Activated naive CD4-positive, alpha-beta T cell treated with anti-CD3 and anti-CD28 coated beads, Interleukin-2, amount 50 U/mL, for 72 hours (primary cell): Measurements from ENCODE around the gene RCCD1. TPM values are rescaled to one million over a fixed set of nuclear protein-coding genes. Genes with fewer than 3 reads are reported as not detected.

Experiments
- total RNA-seq, 2 donors: library from RNA; stranded (reverse); gene quantifications; one replicate each; pipeline ENCODE4 v1.2.3, GENCODE V29; 2022

The RCCD1 gene
- total RNA-seq, 2 donors from 2014 or later, result 37.7 to 58.7 TPM

Other genes starting within 250 kb of the RCCD1 start
- 10 to 100 TPM; 71.9 to 79.6 TPM for gene BLM, start 237.5 kb upstream of the RCCD1 start, total RNA-seq
- gene FURIN, start 86.3 kb upstream of the RCCD1 start, total RNA-seq, result 100 to 1,000 TPM; 381 to 721 TPM
- gene FES, start 70.4 kb upstream of the RCCD1 start, total RNA-seq, result 10 to 100 TPM; 83.9 to 91.4 TPM
- gene MAN2A2, start 51.6 kb upstream of the RCCD1 start, total RNA-seq, result 100 to 1,000 TPM in 1 of 2 donors, 10 to 100 TPM in 1; 99.8 to 225 TPM
- 10 to 100 TPM; 18.9 to 32.4 TPM for gene HDDC3, start 22.3 kb upstream of the RCCD1 start, total RNA-seq
- 100 to 1,000 TPM in 1 of 2 donors, 10 to 100 TPM in 1; 75.5 to 112 TPM for gene UNC45A, start 19.6 kb upstream of the RCCD1 start, total RNA-seq
- 100 to 1,000 TPM; 115 to 233 TPM for gene PRC1, start 39.7 kb downstream of the RCCD1 start, total RNA-seq
- gene VPS33B, start 67.7 kb downstream of the RCCD1 start, total RNA-seq, result 10 to 100 TPM; 22.2 to 34.4 TPM
- under 1 TPM; 0.12 to 0.20 TPM for gene SV2B, start 145.4 kb downstream of the RCCD1 start, total RNA-seq